HEK293 (cell line): Measurements from ENCODE around the gene SHC3.

ENCODE experiments used
- CTCF ChIA-PET: fragments of 350-600 bp; formaldehyde crosslinking; extraction: SDS; loops from one replicate; lab custom pipeline; 2021; ENCODE audit warnings: antibody characterized with exemption; lab: Yijun Ruan, JAX
- POLR2A ChIA-PET: fragments of 300-600 bp; formaldehyde crosslinking; extraction: SDS; loops from one replicate; lab custom pipeline; 2020; ENCODE audit warnings: antibody characterized with exemption, inconsistent platforms; lab: Yijun Ruan, JAX
- H3K27ac ChIP-seq: fragments of 200-500 bp; sonication (Bioruptor generic); 2 replicates; pipeline ENCODE4 v1.5.1; 2014; ENCODE audit warnings: low read depth, low read length, control low read depth, inconsistent platforms; ENCODE audit errors: extremely low read depth
- H3K36me3 ChIP-seq, 2 experiments: fragments of 200-500 bp in 1 of 2; sonication (Bioruptor generic) in 1 of 2; 1 replicate in 1 of 2; 2 replicates in 1 of 2; pipeline ENCODE4 v1.5.1; 2014 to 2017; ENCODE audit warnings: inconsistent platforms in 2 of 2, low read length in 2 of 2; ENCODE audit not compliant: control insufficient read depth in 2 of 2, insufficient read depth in 1 of 2
- H3K4me1 ChIP-seq: fragments of 200-500 bp; sonication (Bioruptor generic); 2 replicates; pipeline ENCODE4 v1.5.1; 2014; ENCODE audit warnings: mild to moderate bottlenecking, low read length, inconsistent platforms; ENCODE audit not compliant: control insufficient read depth, insufficient read depth
- H3K4me3 ChIP-seq: 2 replicates; pipeline ENCODE4 v1.5.1; 2011; ENCODE audit warnings: low read depth, mild to moderate bottlenecking, control low read depth, low read length, moderate library complexity
- H3K9me3 ChIP-seq: fragments of 200-500 bp; sonication (Bioruptor generic); 2 replicates; pipeline ENCODE4 v1.5.1; 2014; ENCODE audit warnings: low read depth, low read length, inconsistent platforms; ENCODE audit not compliant: control insufficient read depth, insufficient read depth
- BCL11B ChIP-seq: fragments of 450-650 bp; formaldehyde crosslinking; IDR thresholded peaks from 2 replicates; pipeline ENCODE4 v1.5.1; 2016; ENCODE audit warnings: low read depth, missing biosample characterization, missing genetic modification characterization
- BCL6B ChIP-seq: fragments of 450-650 bp; formaldehyde crosslinking; IDR thresholded peaks from 2 replicates; pipeline ENCODE4 v1.5.1; 2017; ENCODE audit warnings: missing biosample characterization, missing genetic modification characterization
- HOXC10 ChIP-seq: sonication (generic); formaldehyde crosslinking; IDR thresholded peaks from 2 replicates; pipeline ENCODE4 v1.8.1; 2023; ENCODE audit warnings: mild to moderate bottlenecking, missing genetic modification reagents
- OSR2 ChIP-seq: fragments of 450-650 bp; formaldehyde crosslinking; IDR thresholded peaks from 2 replicates; pipeline ENCODE4 v1.5.1; 2016; ENCODE audit warnings: missing biosample characterization, missing genetic modification characterization
- PRDM10 ChIP-seq: fragments of 450-650 bp; formaldehyde crosslinking; IDR thresholded peaks from 2 replicates; pipeline ENCODE4 v1.5.1; 2016; ENCODE audit warnings: missing biosample characterization, missing genetic modification characterization
- REPIN1 ChIP-seq: fragments of 450-650 bp; formaldehyde crosslinking; IDR thresholded peaks from 2 replicates; pipeline ENCODE4 v1.5.1; 2017; ENCODE audit warnings: missing biosample characterization, missing genetic modification characterization, low read depth
- YY2 ChIP-seq: fragments of 450-650 bp; formaldehyde crosslinking; IDR thresholded peaks from 2 replicates; pipeline ENCODE4 v1.5.1; 2016; ENCODE audit warnings: missing biosample characterization, missing genetic modification characterization
- ZBTB1 ChIP-seq: fragments of 450-650 bp; formaldehyde crosslinking; IDR thresholded peaks from 2 replicates; pipeline ENCODE4 v1.5.1; 2016; ENCODE audit warnings: missing biosample characterization, missing genetic modification characterization
- ZBTB49 ChIP-seq: fragments of 450-650 bp; formaldehyde crosslinking; IDR thresholded peaks from 2 replicates; pipeline ENCODE4 v1.5.1; 2016; ENCODE audit warnings: missing biosample characterization, missing genetic modification characterization, low read depth
- ZEB2 ChIP-seq: fragments of 450-650 bp; formaldehyde crosslinking; IDR thresholded peaks from 2 replicates; pipeline ENCODE4 v1.5.1; 2016; ENCODE audit warnings: missing biosample characterization, missing genetic modification characterization
- ZFP69B ChIP-seq: fragments of 450-650 bp; formaldehyde crosslinking; IDR thresholded peaks from 2 replicates; pipeline ENCODE4 v1.5.1; 2016; ENCODE audit warnings: missing biosample characterization, missing genetic modification characterization
- ZIC2 ChIP-seq: fragments of 450-650 bp; formaldehyde crosslinking; IDR thresholded peaks from 2 replicates; pipeline ENCODE4 v1.5.1; 2016; ENCODE audit warnings: missing biosample characterization, missing genetic modification characterization
- ZNF335 ChIP-seq: fragments of 450-650 bp; formaldehyde crosslinking; conservative IDR thresholded peaks from 2 replicates; pipeline ENCODE4 v1.5.1; 2016; ENCODE audit warnings: missing biosample characterization, missing genetic modification characterization
- ZNF341 ChIP-seq: fragments of 450-650 bp; formaldehyde crosslinking; IDR thresholded peaks from 2 replicates; pipeline ENCODE4; 2016; ENCODE audit warnings: low read depth, missing biosample characterization, missing genetic modification characterization
- ZNF391 ChIP-seq: fragments of 450-650 bp; formaldehyde crosslinking; IDR thresholded peaks from 2 replicates; pipeline ENCODE4 v1.5.1; 2016; ENCODE audit warnings: low read depth, missing biosample characterization, missing genetic modification characterization, borderline replicate concordance
- ZNF398 ChIP-seq: fragments of 450-650 bp; formaldehyde crosslinking; IDR thresholded peaks from 2 replicates; pipeline ENCODE4 v1.5.1; 2017; ENCODE audit warnings: missing biosample characterization, missing genetic modification characterization
- ZNF558 ChIP-seq: fragments of 450-650 bp; formaldehyde crosslinking; IDR thresholded peaks from 2 replicates; pipeline ENCODE4 v1.5.1; 2016; ENCODE audit warnings: missing biosample characterization, missing genetic modification characterization
- ZNF626 ChIP-seq: fragments of 450-650 bp; sonication (Bioruptor Pico); formaldehyde crosslinking; IDR thresholded peaks from 2 replicates; pipeline ENCODE4 v1.5.1; 2018; ENCODE audit warnings: missing biosample characterization, missing genetic modification characterization, inconsistent platforms
- ZNF645 ChIP-seq: fragments of 450-650 bp; formaldehyde crosslinking; IDR thresholded peaks from 2 replicates; pipeline ENCODE4; 2016; ENCODE audit warnings: missing biosample characterization, missing genetic modification characterization
- ZNF654 ChIP-seq: fragments of 450-650 bp; formaldehyde crosslinking; IDR thresholded peaks from 2 replicates; pipeline ENCODE4 v1.5.1; 2016; ENCODE audit warnings: low read depth, missing biosample characterization, missing genetic modification characterization
- ZNF704 ChIP-seq: fragments of 450-650 bp; formaldehyde crosslinking; IDR thresholded peaks from 2 replicates; pipeline ENCODE4 v1.5.1; 2016; ENCODE audit warnings: missing biosample characterization, missing genetic modification characterization
- ZNF747 ChIP-seq: fragments of 450-650 bp; formaldehyde crosslinking; IDR thresholded peaks from 2 replicates; pipeline ENCODE4 v1.5.1; 2016; ENCODE audit warnings: missing biosample characterization, missing genetic modification characterization
- ZNF76 ChIP-seq: fragments of 450-650 bp; formaldehyde crosslinking; IDR thresholded peaks from 2 replicates; pipeline ENCODE4; 2016; ENCODE audit warnings: low read depth, missing biosample characterization, missing genetic modification characterization, borderline replicate concordance
- ZSCAN16 ChIP-seq: fragments of 450-650 bp; formaldehyde crosslinking; IDR thresholded peaks from 2 replicates; pipeline ENCODE4 v1.5.1; 2016; ENCODE audit warnings: missing biosample characterization, missing genetic modification characterization

The SHC3 gene

GRCh38 chr9:89002987-89003386 lies 175.6 kb downstream of the SHC3 start:
- CTCF ChIA-PET = no interaction called here
- POLR2A ChIA-PET = no interaction called here
- Histone ChIP-seq H3K4me3 (no peak overlapping the region), H3K27ac (no peak overlapping the region), H3K36me3 (peaks cover 0 to 22% of the 10 kb centered on the region in 2 experiments; a peak in 1 of 3 replicates), H3K9me3 (no peaks in the 10 kb centered on the region), H3K4me1 (no peaks in the 10 kb centered on the region)
- TF ChIP-seq ZNF654 (tag by site-specific recombination) = no peak
- no peak for TF ChIP-seq ZNF626
- TF ChIP-seq ZNF704 (tag by site-specific recombination) = no peak
- no peak for TF ChIP-seq ZFP69B (tag by site-specific recombination)
- TF ChIP-seq YY2 (tag by site-specific recombination) = no peak
- no peak for TF ChIP-seq ZNF335 (tag by site-specific recombination)
- TF ChIP-seq ZEB2 (tag by site-specific recombination) = no peak
- no peak for TF ChIP-seq BCL6B (tag by site-specific recombination)
- no peak for TF ChIP-seq ZNF747 (tag by site-specific recombination)
- TF ChIP-seq ZBTB49 (tag by site-specific recombination) = no peak
- no peak for TF ChIP-seq ZNF645 (tag by site-specific recombination)
- TF ChIP-seq PRDM10 = no peak
- no peak for TF ChIP-seq ZSCAN16 (tag by site-specific recombination)

- Histone ChIP-seq H3K4me1 (no peaks in the 10 kb centered on the region), H3K27ac (no peak overlapping the region), H3K4me3 (no peak overlapping the region), H3K36me3 (peaks cover 0 to 25% of the 10 kb centered on the region in 2 experiments; a peak in 1 of 3 replicates), H3K9me3 (no peaks in the 10 kb centered on the region)
- ChIA-PET POLR2A (no interaction called here), CTCF (interaction anchor here (0.7 kb wide), 2 partner anchors 244 to 406 kb away, joined by 4 to 6 read pairs; no protein-coding TSS in a partner anchor)
- TF ChIP-seq ZNF76 (tag by site-specific recombination) (no peak), ZBTB1 (tag by site-specific recombination) (no peak), ZNF341 (no peak), REPIN1 (tag by site-specific recombination) (no peak), ZNF398 (tag by site-specific recombination) (no peak), BCL11B (tag by site-specific recombination) (no peak), HOXC10 (CRISPR knock-in tag) (no peak), ZNF558 (no peak), OSR2 (tag by site-specific recombination) (no peak), ZNF391 (tag by site-specific recombination) (no peak), ZIC2 (no peak)
These were observed 176.6 kb downstream of the SHC3 start for GRCh38 chr9:89001917-89002540.
